ENCODE data around the gene IFITM10. TPM values are rescaled to one million over a fixed set of nuclear protein-coding genes. Genes with fewer than 3 reads are reported as not detected.

IFITM10 gene
- total RNA-seq, 4 donors from 2014 or later, result 0.42 to 0.58 (median 0.54) TPM

DNA sequence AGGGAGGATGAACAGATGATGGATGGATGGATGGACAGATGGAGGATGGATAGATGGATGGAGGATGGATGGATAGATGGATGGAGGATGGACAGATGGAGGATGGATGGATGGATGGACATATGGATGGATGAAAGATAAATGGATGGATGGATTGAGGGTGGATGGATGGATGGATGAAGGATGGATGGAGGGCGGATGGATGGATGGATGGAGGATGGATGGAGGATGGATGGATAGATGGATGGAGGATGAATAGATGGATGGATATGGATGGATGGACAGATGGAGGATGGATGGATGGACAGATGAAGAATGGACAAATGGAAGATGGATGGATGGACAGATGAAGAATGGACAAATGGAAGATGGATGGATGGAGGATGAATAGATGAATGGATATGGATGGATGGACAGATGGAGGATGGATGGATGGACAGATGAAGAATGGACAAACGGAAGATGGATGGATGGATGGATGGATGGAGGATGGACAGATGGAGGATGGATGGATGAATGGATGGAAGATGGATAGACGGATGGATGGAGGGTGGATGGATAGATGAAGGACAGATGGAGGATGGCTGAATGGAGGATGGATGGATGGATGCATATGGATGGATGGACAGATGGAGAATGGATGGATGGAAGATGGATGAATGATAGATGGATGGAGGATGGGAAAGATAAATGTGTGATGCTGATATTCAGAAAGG is 7.4 kb downstream of the IFITM10 start:
- 89% methylated on average over 3 of the region's 3 CpGs for WGBS
- intact Hi-C loops (cut with DNase I), result no loop called here
- DNase-seq (ENCODE audit: extremely low spot score), result no peak
- Histone ChIP-seq H3K4me1 (peaks cover 0 to 5% (median 1%) of the 10 kb centered on the region in 4 donors), H3K9me3 (no peaks in the 10 kb centered on the region), H3K27me3 (peaks cover 0 to 40% (median 0%) of the 10 kb centered on the region in 4 donors), H3K36me3 (no peaks in the 10 kb centered on the region), H3K27ac (replicated peaks in 1 of 4) (no peak overlapping the region), H3K4me3 (no peak overlapping the region)
- no peak for TF ChIP-seq CTCF (IDR thresholded peaks at IDR 0.05)
- TF ChIP-seq EP300 (IDR thresholded peaks at IDR 0.05), result no peak
- TF ChIP-seq POLR2A (IDR thresholded peaks at IDR 0.05; ENCODE audit: low read depth), result no peak
- no peak for TF ChIP-seq POLR2AphosphoS5 (IDR thresholded peaks at IDR 0.05)

GRCh38 chr11:1742371-1742770 is 8.0 kb downstream of the IFITM10 start:
- TF ChIP-seq POLR2A (IDR thresholded peaks at IDR 0.05; ENCODE audit: low read depth), result no peak
- no peak for TF ChIP-seq EP300 (IDR thresholded peaks at IDR 0.05)
- Histone ChIP-seq H3K4me1 (peaks cover 0 to 5% (median 1%) of the 10 kb centered on the region in 4 donors), H3K36me3 (no peaks in the 10 kb centered on the region), H3K27me3 (peaks cover 0 to 42% (median 0%) of the 10 kb centered on the region in 4 donors), H3K27ac (replicated peaks in 1 of 4) (no peak overlapping the region), H3K9me3 (peaks cover 0 to 4% (median 2%) of the 10 kb centered on the region in 4 donors), H3K4me3 (no peak overlapping the region)
- 76% methylated on average over 4 of the region's 4 CpGs for WGBS
- no peak for DNase-seq (ENCODE audit: extremely low spot score)
- intact Hi-C loops (cut with DNase I), result no loop called here

DNA sequence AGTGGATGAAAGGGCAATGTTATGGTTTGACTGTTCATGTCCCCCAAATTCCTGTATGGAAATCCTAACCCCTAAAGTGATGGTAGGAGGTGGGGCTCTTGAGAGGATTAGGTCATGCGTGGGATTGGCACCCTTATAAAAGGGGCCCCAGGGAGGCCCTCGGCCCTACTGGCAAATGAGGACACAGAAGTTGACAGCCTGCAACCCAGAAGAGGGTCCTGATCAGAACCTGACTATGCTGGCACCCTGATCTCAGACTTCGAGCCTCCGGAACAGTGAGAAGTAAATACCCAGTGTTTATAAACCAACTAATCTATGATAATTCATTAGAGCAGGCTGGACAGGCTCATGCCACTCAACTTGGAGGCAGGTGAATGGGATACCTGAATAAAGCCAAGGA is 8.7 kb downstream of the IFITM10 start:
- H3K27ac ChIP-seq (replicated peaks in 1 of 4), result no peak overlapping the region
- H3K4me3 ChIP-seq, result no peak overlapping the region
- H3K36me3 ChIP-seq, result no peaks in the 10 kb centered on the region
- peaks cover 0 to 48% (median 0%) of the 10 kb centered on the region in 4 donors for H3K27me3 ChIP-seq
- 81% methylated on average over 4 of the region's 4 CpGs for WGBS
- DNase-seq (ENCODE audit: extremely low spot score), result no peak
- peaks cover 0 to 5% (median 1%) of the 10 kb centered on the region in 4 donors for H3K4me1 ChIP-seq
- H3K9me3 ChIP-seq, result peaks cover 0 to 11% (median 8%) of the 10 kb centered on the region in 4 donors
- TF ChIP-seq POLR2A (IDR thresholded peaks at IDR 0.05; ENCODE audit: low read depth), result no peak
- no peak for TF ChIP-seq CTCF (IDR thresholded peaks at IDR 0.05)
- no peak for TF ChIP-seq EP300 (IDR thresholded peaks at IDR 0.05)
- TF ChIP-seq POLR2AphosphoS5 (IDR thresholded peaks at IDR 0.05), result no peak
- intact Hi-C loops (cut with DNase I), result no loop called here

DNA sequence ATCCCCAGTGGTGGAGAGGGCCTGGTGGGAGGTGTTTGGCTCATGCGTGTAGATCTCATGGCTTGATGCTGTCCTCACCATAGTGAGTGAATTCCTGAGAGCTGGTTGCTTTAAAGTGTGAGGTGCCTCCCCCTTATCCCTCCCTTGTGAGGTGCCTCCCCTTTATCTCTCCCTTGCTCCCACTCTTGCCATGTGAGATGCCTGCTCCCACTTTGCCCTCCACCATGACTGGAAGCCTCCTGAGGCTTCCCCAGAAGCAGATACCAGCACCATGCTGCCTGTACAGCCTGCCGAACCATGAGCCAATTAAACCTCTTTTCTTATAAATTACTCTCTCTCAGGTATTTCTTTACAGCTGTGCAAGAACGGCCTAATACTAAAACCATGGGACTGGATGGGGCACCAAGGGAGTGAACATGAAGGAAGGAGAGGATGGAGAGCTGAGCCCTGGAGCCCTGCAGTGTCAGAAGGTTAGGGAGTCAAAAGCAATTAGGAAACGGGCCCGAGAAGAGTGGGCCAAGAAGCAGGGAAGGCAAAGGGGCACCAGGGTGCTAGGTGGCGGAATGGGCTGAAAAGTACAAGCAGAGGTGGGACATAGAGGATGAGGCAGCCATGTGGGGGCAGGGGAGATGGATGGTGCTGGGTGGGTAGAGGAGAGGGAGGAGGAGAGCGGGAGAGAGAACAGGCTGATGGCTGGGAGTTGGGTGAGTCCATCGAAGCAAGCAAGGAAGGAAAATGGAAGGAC is 9.4 kb downstream of the IFITM10 start:
- no peak overlapping the region for H3K27ac ChIP-seq (replicated peaks in 1 of 4)
- peaks cover 0 to 56% (median 4%) of the 10 kb centered on the region in 4 donors for H3K27me3 ChIP-seq
- no peak for DNase-seq (ENCODE audit: extremely low spot score)
- peaks cover 0 to 5% (median 1%) of the 10 kb centered on the region in 4 donors for H3K4me1 ChIP-seq
- no peaks in the 10 kb centered on the region for H3K36me3 ChIP-seq
- intact Hi-C loops (cut with DNase I), result no loop called here
- WGBS, result 88% methylated on average over 8 of the region's 8 CpGs
- no peak overlapping the region for H3K4me3 ChIP-seq
- TF ChIP-seq CTCF (IDR thresholded peaks at IDR 0.05) (no peak), EP300 (IDR thresholded peaks at IDR 0.05) (no peak), POLR2AphosphoS5 (IDR thresholded peaks at IDR 0.05) (no peak), POLR2A (IDR thresholded peaks at IDR 0.05; ENCODE audit: low read depth) (no peak)
- peaks cover 0 to 19% (median 14%) of the 10 kb centered on the region in 4 donors for H3K9me3 ChIP-seq

DNA sequence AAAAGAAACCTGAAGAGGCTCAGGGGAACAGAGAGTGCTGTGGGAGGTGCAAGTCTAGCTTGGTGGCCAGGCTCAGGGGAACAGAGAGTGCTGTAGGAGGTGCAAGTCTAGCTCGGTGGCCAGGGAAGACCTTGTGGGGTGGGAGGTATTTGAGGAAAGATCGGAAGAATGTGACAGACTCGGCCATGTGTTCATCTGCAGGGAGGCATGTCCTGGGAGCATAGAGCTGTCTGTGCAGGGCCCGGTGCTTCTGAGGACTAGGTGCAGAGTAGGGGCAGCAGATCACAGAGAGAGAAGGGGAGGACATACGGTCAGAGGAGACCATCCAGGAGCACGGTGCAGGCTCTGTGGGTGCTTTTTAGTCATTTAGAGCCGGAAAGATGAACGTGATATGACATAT is 10.8 kb downstream of the IFITM10 start:
- Histone ChIP-seq H3K9me3 (peaks cover 0 to 20% (median 14%) of the 10 kb centered on the region in 4 donors), H3K4me1 (peaks cover 0 to 4% (median under 1%) of the 10 kb centered on the region in 4 donors), H3K36me3 (no peaks in the 10 kb centered on the region), H3K27ac (replicated peaks in 1 of 4) (no peak overlapping the region), H3K4me3 (no peak overlapping the region), H3K27me3 (peaks cover 0 to 70% (median 11%) of the 10 kb centered on the region in 4 donors)
- intact Hi-C loops (cut with DNase I), result no loop called here
- no peak for DNase-seq (ENCODE audit: extremely low spot score)
- 71% methylated on average over 8 of the region's 8 CpGs for WGBS
- no peak for TF ChIP-seq EP300 (IDR thresholded peaks at IDR 0.05)
- TF ChIP-seq CTCF (IDR thresholded peaks at IDR 0.05), result no peak
- no peak for TF ChIP-seq POLR2A (IDR thresholded peaks at IDR 0.05; ENCODE audit: low read depth)
- TF ChIP-seq POLR2AphosphoS5 (IDR thresholded peaks at IDR 0.05), result no peak

All from esophagus muscularis mucosa (tissue), 4 donors.